Peyer's patch (tissue), 4 donors: ENCODE measurements around the gene ATXN1. TPM values are rescaled to one million over a fixed set of nuclear protein-coding genes. Genes with fewer than 3 reads are reported as not detected.

Experiments
- DNase-seq, 3 donors: peaks; one replicate each; pipeline ENCODE4 v3.0.0-alpha.2; 2017 to 2019
- H3K27ac ChIP-seq, 4 donors: fragments of 200-600 bp; sonication (generic); one replicate each; pipeline ENCODE4 v1.5.1; 2016 to 2019
- H3K27me3 ChIP-seq, 2 donors: fragments of 200-600 bp; sonication (generic); one replicate each; pipeline ENCODE4 v1.5.1; 2019
- H3K36me3 ChIP-seq, 3 donors: fragments of 200-600 bp; sonication (generic); one replicate each; pipeline ENCODE4 v1.5.1; 2016 to 2019
- H3K4me1 ChIP-seq, 4 donors: fragments of 200-600 bp; sonication (generic); one replicate each; pipeline ENCODE4 v1.5.1; 2016 to 2019
- H3K4me3 ChIP-seq, 4 donors: fragments of 200-600 bp; sonication (generic); 1 replicate in 3 of 4; 2 replicates in 1 of 4; pipeline ENCODE4 v1.5.1; 2016 to 2019; ENCODE audit warnings: mild to moderate bottlenecking in 1 of 4
- H3K9me3 ChIP-seq, 4 donors: fragments of 200-600 bp; sonication (generic); one replicate each; pipeline ENCODE4 v1.5.1; 2016 to 2019; ENCODE audit warnings: mild to moderate bottlenecking in 1 of 4
- POLR2A ChIP-seq, 2 donors: fragments of 450-650 bp; IDR thresholded peaks; one replicate each; pipeline ENCODE4 v1.5.1; 2017; ENCODE audit warnings: antibody characterized with exemption in 2 of 2, mild to moderate bottlenecking in 2 of 2, moderate library complexity in 2 of 2
- total RNA-seq, 4 donors: library from RNA; depleted of rRNA; stranded (reverse); fragments of >200 nt; gene quantifications; one replicate each; pipeline ENCODE4 v1.1.0, GENCODE V29; 2016
- TF ChIP-seq, protein P1 (sequence below), 6 experiments: fragments of 450-650 bp in 4 of 6; fragments of 200-600 bp in 2 of 6; sonication (generic) in 1 of 6; IDR thresholded peaks; one replicate each; pipeline ENCODE4 v1.5.1; 2017 to 2019; ENCODE audit warnings: antibody characterized with exemption in 6 of 6, mild to moderate bottlenecking in 3 of 6, moderate library complexity in 1 of 6

ATXN1 gene
- total RNA-seq, 4 donors from 2014 or later, result 34.7 to 48.5 (median 43.1) TPM

DNA sequence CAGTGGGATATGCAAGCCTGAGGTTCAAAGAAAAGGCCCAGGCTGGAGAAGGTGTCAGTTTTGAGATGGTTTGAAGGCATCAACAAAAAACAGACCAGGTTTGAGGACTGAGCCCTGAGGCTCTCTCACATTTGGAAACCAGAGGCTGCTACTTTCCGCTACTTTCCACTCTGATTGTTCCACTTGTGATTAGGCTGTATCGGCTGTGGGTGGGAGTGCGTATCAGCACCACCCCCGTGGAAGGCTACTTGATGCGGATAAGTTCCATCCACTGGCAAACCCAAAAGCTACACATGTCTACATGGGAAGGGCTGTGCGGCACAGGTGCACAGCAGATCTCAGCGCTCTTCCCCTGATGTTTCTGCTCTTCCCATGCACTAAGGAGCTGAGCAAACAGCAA, 324.2 kb downstream of the ATXN1 start:
- TF ChIP-seq, protein P1, sequence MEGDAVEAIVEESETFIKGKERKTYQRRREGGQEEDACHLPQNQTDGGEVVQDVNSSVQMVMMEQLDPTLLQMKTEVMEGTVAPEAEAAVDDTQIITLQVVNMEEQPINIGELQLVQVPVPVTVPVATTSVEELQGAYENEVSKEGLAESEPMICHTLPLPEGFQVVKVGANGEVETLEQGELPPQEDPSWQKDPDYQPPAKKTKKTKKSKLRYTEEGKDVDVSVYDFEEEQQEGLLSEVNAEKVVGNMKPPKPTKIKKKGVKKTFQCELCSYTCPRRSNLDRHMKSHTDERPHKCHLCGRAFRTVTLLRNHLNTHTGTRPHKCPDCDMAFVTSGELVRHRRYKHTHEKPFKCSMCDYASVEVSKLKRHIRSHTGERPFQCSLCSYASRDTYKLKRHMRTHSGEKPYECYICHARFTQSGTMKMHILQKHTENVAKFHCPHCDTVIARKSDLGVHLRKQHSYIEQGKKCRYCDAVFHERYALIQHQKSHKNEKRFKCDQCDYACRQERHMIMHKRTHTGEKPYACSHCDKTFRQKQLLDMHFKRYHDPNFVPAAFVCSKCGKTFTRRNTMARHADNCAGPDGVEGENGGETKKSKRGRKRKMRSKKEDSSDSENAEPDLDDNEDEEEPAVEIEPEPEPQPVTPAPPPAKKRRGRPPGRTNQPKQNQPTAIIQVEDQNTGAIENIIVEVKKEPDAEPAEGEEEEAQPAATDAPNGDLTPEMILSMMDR (IDR thresholded peaks at IDR 0.05), result no peak
- TF ChIP-seq POLR2A (IDR thresholded peaks at IDR 0.05), result no peak
- Histone ChIP-seq H3K4me3 (no peak overlapping the region), H3K27me3 (no peaks in the 10 kb centered on the region), H3K9me3 (no peaks in the 10 kb centered on the region), H3K27ac (peak overlapping the region in 2 of 4 donors; percentile 10 to 55), H3K36me3 (no peaks in the 10 kb centered on the region), H3K4me1 (peaks cover 0 to under 1% (median 0%) of the 10 kb centered on the region in 4 donors)
- DNase-seq, result no peak

DNA sequence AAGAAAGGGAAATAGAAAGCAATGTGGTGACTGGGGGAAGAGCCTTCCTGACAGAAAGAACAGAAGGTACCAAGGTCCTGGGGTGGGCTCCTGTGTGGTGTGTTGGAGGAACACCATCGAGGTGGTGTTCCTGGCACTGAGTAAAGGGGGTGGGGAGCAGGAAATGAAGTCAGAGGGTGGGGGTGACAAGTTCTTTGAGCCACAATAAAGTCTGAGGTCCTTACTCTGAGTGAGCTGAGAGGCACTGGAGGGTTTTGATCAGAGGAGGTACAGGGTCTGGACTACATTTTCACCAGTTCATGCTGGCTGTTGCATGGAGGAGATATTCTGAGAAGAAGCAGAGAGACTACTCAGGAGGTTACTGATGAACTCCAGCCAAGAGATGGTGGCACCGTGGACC, 324.7 kb downstream of the ATXN1 start:
- H3K36me3 ChIP-seq, result no peaks in the 10 kb centered on the region
- no peaks in the 10 kb centered on the region for H3K27me3 ChIP-seq
- H3K9me3 ChIP-seq, result no peaks in the 10 kb centered on the region
- peak in 2 of 3 donors; percentile 43 to 56 for DNase-seq
- H3K27ac ChIP-seq, result peak overlapping the region in 2 of 4 donors; percentile 10 to 55
- TF ChIP-seq POLR2A (IDR thresholded peaks at IDR 0.05), result no peak
- TF ChIP-seq, protein P1 (IDR thresholded peaks at IDR 0.05), result no peak
- H3K4me3 ChIP-seq, result no peak overlapping the region
- H3K4me1 ChIP-seq, result peaks cover 0 to 6% (median 2%) of the 10 kb centered on the region in 4 donors

DNA sequence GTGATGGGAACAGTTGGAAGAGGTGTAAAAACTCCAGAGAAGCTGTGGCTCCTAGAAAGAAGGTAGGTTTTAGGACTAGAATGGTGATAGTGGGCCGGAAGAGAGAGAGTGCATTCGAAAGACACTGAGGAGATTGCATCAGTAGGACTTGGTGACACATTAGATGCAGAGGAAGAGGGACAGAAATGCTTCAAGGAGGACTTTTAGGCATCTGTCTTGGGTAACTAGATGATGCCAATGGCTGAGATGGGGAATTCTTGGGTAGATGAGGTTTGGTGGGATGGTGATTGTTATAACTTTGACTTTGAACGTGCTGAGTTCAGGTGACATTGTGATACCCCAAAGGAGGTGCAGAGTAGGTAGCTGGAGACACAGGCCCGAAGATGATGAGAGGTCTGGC, 326.4 kb downstream of the ATXN1 start:
- H3K4me1 ChIP-seq, result peaks cover 0 to 11% (median 4%) of the 10 kb centered on the region in 4 donors
- H3K4me3 ChIP-seq, result no peak overlapping the region
- TF ChIP-seq, protein P1 (IDR thresholded peaks at IDR 0.05), result no peak
- TF ChIP-seq POLR2A (IDR thresholded peaks at IDR 0.05), result no peak
- no peaks in the 10 kb centered on the region for H3K27me3 ChIP-seq
- no peaks in the 10 kb centered on the region for H3K9me3 ChIP-seq
- H3K36me3 ChIP-seq, result no peaks in the 10 kb centered on the region
- H3K27ac ChIP-seq, result peak overlapping the region in 1 of 4 donors; percentile 55
- DNase-seq, result no peak

DNA sequence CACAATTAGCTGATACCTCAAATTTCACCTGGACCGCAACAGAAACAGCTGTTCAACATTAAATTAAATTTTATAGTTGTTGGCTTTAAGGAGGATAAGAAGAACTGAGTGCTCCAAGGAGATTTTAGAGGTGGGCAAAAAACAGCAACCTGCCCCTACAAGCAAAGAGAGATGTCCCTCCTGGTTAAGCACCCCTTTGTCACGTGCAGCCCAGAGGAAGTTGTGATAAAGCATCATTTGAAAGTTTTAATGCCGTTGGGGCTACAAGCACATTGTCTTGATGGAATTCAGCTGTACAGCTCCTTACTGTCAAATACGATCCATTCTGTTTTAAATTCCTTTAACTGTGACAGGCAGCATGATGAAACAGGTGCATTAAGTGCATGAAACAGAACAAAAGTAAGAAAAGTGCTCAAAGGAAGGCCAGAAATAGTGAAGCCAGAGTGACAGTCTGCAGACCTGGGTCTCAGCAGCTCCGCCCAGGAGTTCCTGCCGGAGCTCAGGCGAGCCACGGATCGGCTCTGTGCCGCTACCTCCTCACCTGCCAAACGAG, 327.8 kb downstream of the ATXN1 start:
- Histone ChIP-seq H3K27ac (peak overlapping the region in 1 of 4 donors; percentile 61), H3K9me3 (no peaks in the 10 kb centered on the region), H3K27me3 (no peaks in the 10 kb centered on the region), H3K36me3 (no peaks in the 10 kb centered on the region), H3K4me1 (peaks cover 0 to 11% (median 4%) of the 10 kb centered on the region in 4 donors), H3K4me3 (no peak overlapping the region)
- no peak for TF ChIP-seq POLR2A (IDR thresholded peaks at IDR 0.05)
- TF ChIP-seq, protein P1 (IDR thresholded peaks at IDR 0.05), result no peak
- peak in 1 of 3 donors; percentile 35 for DNase-seq

DNA sequence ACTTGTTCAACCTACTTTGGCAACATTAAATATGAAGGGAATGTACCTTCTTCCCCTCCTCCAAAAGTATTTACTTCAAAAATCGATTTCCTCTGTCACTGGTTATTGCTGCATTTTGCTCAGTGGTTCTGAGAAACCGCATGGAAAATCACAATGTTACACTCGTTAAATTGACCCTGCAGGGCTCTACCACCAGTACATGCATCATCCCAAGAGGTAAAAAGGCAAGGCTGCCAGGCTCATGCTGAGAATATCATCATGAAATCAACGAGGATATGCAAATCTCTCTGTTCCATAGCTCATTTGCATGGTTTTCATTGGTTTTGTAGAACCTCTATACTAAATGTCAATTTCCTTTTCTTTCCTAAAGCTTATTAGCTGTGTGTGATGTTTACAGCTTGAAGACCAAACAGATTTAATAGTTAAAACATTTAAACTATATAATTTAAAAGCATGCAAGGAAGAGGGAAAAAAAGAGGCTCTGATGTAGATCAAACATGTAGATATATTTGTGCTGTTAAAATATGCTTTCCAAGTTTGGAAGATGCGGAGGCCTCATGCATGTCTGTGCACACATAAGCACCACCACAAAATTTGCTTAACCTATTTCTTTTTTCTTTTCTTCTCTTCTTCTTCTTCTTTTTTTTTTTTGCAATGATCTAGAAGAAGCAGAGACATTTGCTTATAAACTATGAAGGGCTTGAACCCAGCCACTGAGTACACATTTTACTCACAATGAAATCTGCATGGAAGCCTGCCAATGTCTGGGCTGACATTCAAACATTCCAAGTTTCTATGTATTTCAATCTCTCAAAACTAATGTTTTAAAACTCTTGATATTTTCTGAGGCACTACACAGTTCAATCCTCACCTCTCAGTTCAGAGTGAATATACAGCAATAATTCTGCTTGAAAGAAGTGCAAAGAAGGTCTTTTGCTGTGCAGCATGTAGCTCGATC, 328.9 kb downstream of the ATXN1 start:
- DNase-seq, result no peak
- Histone ChIP-seq H3K27ac (peak overlapping the region in 1 of 4 donors; percentile 61), H3K4me3 (no peak overlapping the region), H3K27me3 (no peaks in the 10 kb centered on the region), H3K36me3 (no peaks in the 10 kb centered on the region), H3K4me1 (peaks cover 0 to 11% (median 4%) of the 10 kb centered on the region in 4 donors), H3K9me3 (no peaks in the 10 kb centered on the region)
- TF ChIP-seq, protein P1 (IDR thresholded peaks at IDR 0.05), result no peak
- no peak for TF ChIP-seq POLR2A (IDR thresholded peaks at IDR 0.05)
